Neutrophil (primary cell): Measurements from ENCODE around the gene ST8SIA5.

Experiments
- H3K27ac ChIP-seq: fragments of 200-600 bp; sonication (generic); 2 replicates; pipeline ENCODE4 v1.5.1; 2016; ENCODE audit warnings: mild to moderate bottlenecking, moderate library complexity
- H3K27me3 ChIP-seq: fragments of 200-600 bp; sonication (generic); 2 replicates; pipeline ENCODE4 v1.6.0; 2016; ENCODE audit warnings: mild to moderate bottlenecking
- H3K36me3 ChIP-seq: fragments of 200-600 bp; sonication (generic); 2 replicates; pipeline ENCODE4 v1.5.1; 2017
- H3K4me1 ChIP-seq, 2 experiments: fragments of 200-600 bp in 1 of 2; sonication (generic) in 1 of 2; 1 replicate in 1 of 2; 2 replicates in 1 of 2; pipeline versions ENCODE4 v1.5.1 to v1.6.1; 2013 to 2016; ENCODE audit warnings: low read depth in 1 of 2, low read length in 1 of 2, mild to moderate bottlenecking in 1 of 2, moderate library complexity in 1 of 2; ENCODE audit not compliant: control insufficient read depth in 1 of 2, insufficient read depth in 1 of 2
- H3K4me3 ChIP-seq, 2 experiments: fragments of 200-600 bp in 1 of 2; sonication (generic) in 1 of 2; 1 replicate in 1 of 2; 2 replicates in 1 of 2; pipeline ENCODE4 v1.5.1; 2013 to 2016; ENCODE audit warnings: low read depth in 1 of 2, low read length in 1 of 2, mild to moderate bottlenecking in 1 of 2, moderate library complexity in 1 of 2
- H3K9me3 ChIP-seq: fragments of 200-600 bp; sonication (generic); 2 replicates; pipeline ENCODE4 v1.5.1; 2016
- CTCF ChIP-seq: fragments of 200-600 bp; sonication (generic); IDR thresholded peaks from 2 replicates; pipeline ENCODE4 v1.5.1; 2016; ENCODE audit warnings: antibody characterized with exemption

Gene ST8SIA5

GRCh38 chr18:46764586-46764985 lies 7.7 kb upstream of the ST8SIA5 start:
- no peak for TF ChIP-seq CTCF
- Histone ChIP-seq H3K27me3 (peaks cover 67% of the 10 kb centered on the region), H3K4me3 (no peak overlapping the region), H3K36me3 (no peaks in the 10 kb centered on the region), H3K9me3 (no peaks in the 10 kb centered on the region), H3K4me1 (no peaks in the 10 kb centered on the region), H3K27ac (no peak overlapping the region)

- no peaks in the 10 kb centered on the region for H3K4me1 ChIP-seq
- TF ChIP-seq CTCF = no peak
- peaks cover 93% of the 10 kb centered on the region for H3K27me3 ChIP-seq
Observed at GRCh38 chr18:46761059-46761769, 4.4 kb upstream of the ST8SIA5 start.

DNA sequence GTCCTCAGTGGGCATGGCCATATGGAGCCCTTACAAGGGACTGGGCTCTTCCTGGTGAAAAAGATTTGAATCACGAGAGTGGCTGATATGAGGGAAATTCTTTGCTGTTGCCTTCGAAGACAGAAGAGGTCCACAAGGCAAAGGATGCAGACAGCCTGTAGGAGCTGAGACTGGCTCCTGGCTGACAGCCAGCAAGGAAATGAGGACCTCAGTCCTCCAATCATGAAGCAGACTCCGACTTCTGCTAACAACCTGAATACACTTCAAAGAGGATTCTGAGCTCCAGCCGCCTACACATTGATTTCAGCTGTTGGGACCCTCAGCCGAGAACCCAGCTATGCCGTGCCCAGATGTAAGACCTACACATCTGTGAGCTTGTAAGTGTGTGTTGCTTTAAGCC lies 3.0 kb upstream of the ST8SIA5 start:
- Histone ChIP-seq H3K9me3 (no peaks in the 10 kb centered on the region), H3K4me3 (no peak overlapping the region), H3K27me3 (peaks cover 96% of the 10 kb centered on the region), H3K4me1 (no peaks in the 10 kb centered on the region), H3K27ac (no peak overlapping the region), H3K36me3 (no peaks in the 10 kb centered on the region)
- no peak for TF ChIP-seq CTCF

More at GRCh38 chr18:46761059-46761769, 4.4 kb upstream of the ST8SIA5 start:
- Histone ChIP-seq H3K27ac (no peak overlapping the region), H3K36me3 (no peaks in the 10 kb centered on the region), H3K9me3 (no peaks in the 10 kb centered on the region), H3K4me3 (no peak overlapping the region)

DNA sequence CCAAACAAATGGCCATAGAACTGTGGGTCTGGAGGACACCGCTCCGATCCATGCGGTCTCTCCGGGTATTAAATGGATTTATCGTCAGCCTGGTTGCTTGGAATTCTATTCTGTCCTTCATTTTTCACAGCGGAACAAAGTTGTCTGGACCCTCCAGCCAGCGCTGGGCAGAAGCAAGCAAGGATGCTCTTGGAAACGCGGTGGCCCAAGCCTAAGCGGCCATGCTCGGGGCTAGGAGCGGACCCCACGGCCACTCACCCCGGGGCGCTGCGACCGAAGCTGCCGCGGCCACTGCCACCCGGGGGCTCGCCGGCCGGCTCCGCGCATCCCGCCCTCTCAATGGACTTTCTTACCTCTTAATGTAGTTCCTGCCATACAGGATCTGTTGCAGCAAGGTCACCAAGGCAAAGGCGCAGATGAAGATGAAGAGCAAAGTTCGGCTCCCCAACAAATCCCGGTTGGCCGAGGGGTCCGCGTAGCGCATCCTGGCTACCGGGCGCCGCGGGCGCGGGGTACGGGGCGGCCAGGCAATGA lies 761 bp downstream of the ST8SIA5 start:
- peaks cover 92% of the 10 kb centered on the region for H3K27me3 ChIP-seq
- TF ChIP-seq CTCF = no peak
- no peaks in the 10 kb centered on the region for H3K36me3 ChIP-seq
- no peaks in the 10 kb centered on the region for H3K4me1 ChIP-seq
- H3K9me3 ChIP-seq = no peaks in the 10 kb centered on the region
- no peak overlapping the region for H3K4me3 ChIP-seq
- no peak overlapping the region for H3K27ac ChIP-seq

DNA sequence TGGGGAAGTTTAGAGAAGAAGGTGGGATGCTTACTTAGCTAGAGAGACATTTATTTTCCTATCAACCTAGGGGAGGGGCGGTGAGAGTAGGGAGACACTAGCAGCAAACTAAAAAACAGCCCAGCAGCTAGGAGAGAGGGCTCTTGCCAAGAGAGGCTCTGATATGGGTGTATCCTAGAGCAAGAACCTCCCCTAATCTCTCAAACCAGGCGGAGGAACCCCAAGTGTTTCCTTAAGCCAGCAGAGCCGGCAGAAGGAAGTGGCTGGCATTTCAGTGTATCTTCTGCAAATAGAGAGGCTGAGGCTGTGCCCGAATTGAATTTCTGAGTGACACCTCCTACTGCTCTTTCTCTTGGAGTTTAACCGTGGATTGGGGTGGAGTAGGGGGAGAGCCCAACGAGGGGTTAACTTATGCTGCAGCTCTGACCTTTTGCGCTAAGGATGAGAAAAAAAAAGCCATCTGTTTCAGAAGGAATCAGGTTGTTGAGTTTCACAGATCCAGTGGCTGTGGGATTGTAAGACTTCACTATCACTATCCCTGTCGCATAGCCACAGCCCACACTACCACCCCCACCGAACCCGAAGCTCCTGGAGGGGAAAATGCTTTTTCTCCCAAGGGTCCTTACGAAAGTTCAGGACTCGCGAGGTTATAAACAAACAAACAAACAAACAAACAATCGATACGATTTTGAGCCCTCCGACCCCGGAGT lies 1.4 kb downstream of the ST8SIA5 start:
- Histone ChIP-seq H3K4me3 (no peak overlapping the region), H3K4me1 (no peaks in the 10 kb centered on the region), H3K27me3 (peaks cover 88% of the 10 kb centered on the region), H3K27ac (no peak overlapping the region), H3K36me3 (no peaks in the 10 kb centered on the region), H3K9me3 (no peaks in the 10 kb centered on the region)
- no peak for TF ChIP-seq CTCF
